Mesodermal cell (in vitro differentiated cells): Measurements from ENCODE around the gene SH3BP5L.
"Not testable (repeated sequence)": the region's sequence is repeated elsewhere in the genome, so short reads cannot be mapped to it uniquely, and the experiment has no call there.

Experiments used
- H3K27ac ChIP-seq: 2 replicates; pipeline ENCODE4 v1.7.0; 2013; ENCODE audit warnings: mild to moderate bottlenecking, low read depth, low read length, moderate library complexity; ENCODE audit not compliant: severe bottlenecking
- H3K36me3 ChIP-seq: 2 replicates; pipeline ENCODE4 v1.7.1; 2013; ENCODE audit warnings: mild to moderate bottlenecking, low read length, moderate library complexity; ENCODE audit not compliant: control insufficient read depth, insufficient read depth
- H3K4me1 ChIP-seq: one replicate; pipeline ENCODE4 v1.7.1; 2013; ENCODE audit warnings: mild to moderate bottlenecking, low read length; ENCODE audit not compliant: insufficient read depth, control insufficient read depth, poor library complexity, severe bottlenecking
- H3K4me3 ChIP-seq: 2 replicates; pipeline ENCODE4 v1.7.0; 2013; ENCODE audit warnings: low read length, control low read depth, mild to moderate bottlenecking; ENCODE audit not compliant: insufficient read depth, poor library complexity, severe bottlenecking; ENCODE audit errors: extremely low read depth
- H3K9me3 ChIP-seq: 2 replicates; pipeline ENCODE4 v1.7.1; 2013; ENCODE audit warnings: mild to moderate bottlenecking, low read length, moderate library complexity; ENCODE audit not compliant: control insufficient read depth
- WGBS, 2 experiments: methylation state at CpG; one replicate each; pipeline ENCODE4 v1.1.5; 2013; ENCODE audit warnings: missing lambda C conversion rate in 2 of 2; ENCODE audit not compliant: insufficient coverage in 2 of 2; 5-methylcytosine and 5-hydroxymethylcytosine counted together

The SH3BP5L gene

DNA sequence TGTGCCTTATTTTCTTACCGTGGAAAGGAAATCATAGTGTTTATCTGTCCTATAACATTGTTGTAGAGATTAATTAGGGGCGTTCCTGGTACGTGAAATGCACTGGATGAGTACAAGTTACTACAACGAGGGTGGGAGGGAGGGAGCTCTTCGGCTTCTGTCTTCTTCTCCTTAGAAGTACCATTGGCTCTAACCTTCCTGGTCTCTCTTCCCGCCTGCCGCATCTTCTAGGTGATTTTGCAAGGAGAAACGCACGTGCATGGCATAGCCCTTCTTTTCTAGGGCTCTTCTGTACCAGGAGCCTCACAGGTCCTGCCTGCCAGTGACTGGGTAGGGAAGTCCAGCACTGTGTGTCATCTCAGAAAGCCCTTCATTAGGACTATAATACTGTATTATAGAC lies 16.8 kb downstream of the SH3BP5L start:
- no peaks in the 10 kb centered on the region for H3K9me3 ChIP-seq
- peaks cover 29% of the 10 kb centered on the region for H3K36me3 ChIP-seq
- 79 to 95% methylated on average over 5 to 6 of the region's 9 CpGs for WGBS, 2 experiments
- H3K4me1 ChIP-seq = no peaks in the 10 kb centered on the region
- H3K4me3 ChIP-seq = no peak overlapping the region
- H3K27ac ChIP-seq = no peak overlapping the region

DNA sequence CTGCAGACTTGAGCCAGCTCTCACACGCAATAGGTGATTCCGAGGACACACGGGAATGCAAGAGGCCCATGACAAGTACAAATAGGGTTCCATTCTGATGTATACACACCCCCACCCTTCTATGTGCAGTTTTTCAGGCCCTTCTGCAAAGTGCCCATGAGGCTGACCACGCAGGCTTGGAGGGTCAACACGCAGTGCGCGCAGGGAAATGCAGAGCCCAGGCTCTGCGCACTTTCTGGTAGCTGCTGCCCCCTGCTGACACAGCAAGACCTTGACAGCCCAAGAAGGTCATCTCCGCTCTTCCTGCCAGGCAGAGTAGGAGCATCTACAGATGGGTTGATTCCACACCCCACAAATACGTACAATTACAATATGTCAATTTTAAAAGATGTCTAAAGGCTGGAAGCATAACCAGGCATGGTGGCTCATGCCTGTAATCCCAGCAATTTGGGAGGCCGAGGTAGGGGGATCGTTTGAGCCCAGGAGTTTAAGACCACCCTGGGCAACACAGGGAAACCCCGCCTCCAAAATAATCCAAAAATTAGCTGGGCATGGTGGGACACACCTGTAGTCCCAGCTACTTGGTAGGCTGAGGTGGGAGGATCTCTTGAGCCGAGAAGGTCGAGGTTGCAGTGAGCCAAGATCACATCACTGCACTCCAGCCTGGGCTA lies 18.5 kb downstream of the SH3BP5L start:
- Histone ChIP-seq H3K4me1 (no peaks in the 10 kb centered on the region), H3K36me3 (peaks cover 17% of the 10 kb centered on the region), H3K9me3 (peaks cover 2% of the 10 kb centered on the region), H3K4me3 (no peak overlapping the region), H3K27ac (no peak overlapping the region)
- 52 to 59% methylated on average over 11 to 13 of the region's 15 CpGs for WGBS, 2 experiments

DNA sequence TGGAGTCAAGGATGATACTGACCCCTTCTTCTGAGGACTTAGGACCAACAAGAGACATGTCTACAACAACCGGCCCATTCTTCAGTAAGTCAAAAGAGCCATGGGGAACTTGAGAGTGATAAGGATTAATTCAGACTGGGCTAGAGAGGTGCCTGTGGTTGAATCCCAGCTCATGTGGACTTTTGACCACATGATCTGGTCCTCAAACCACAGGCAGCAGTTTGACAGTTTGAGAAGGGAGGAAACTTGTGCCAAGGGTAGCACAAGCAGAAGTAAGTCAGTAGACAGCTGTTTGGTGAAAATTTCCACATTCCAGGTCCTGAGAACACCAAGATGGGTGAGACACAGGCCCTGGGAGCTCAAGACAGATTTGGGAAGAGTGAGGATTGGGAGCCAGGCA lies 19.8 kb downstream of the SH3BP5L start:
- no peak overlapping the region for H3K4me3 ChIP-seq
- peaks cover 3% of the 10 kb centered on the region for H3K9me3 ChIP-seq
- peaks cover 6% of the 10 kb centered on the region for H3K36me3 ChIP-seq
- H3K4me1 ChIP-seq = no peaks in the 10 kb centered on the region
- H3K27ac ChIP-seq = no peak overlapping the region
- WGBS, 2 experiments = no CpG with 5 or more reads among the region's 1 CpG

- peaks cover 3% of the 10 kb centered on the region for H3K9me3 ChIP-seq
- 79 to 88% methylated on average over 7 to 10 of the region's 10 CpGs for WGBS, 2 experiments
- no peaks in the 10 kb centered on the region for H3K4me1 ChIP-seq
- H3K27ac ChIP-seq = no peak overlapping the region
- no peaks in the 10 kb centered on the region for H3K36me3 ChIP-seq
- no peak overlapping the region for H3K4me3 ChIP-seq
These were observed 20.7 kb downstream of the SH3BP5L start for GRCh38 chr1:248804771-248805681.

GRCh38 chr1:248803501-248803900 lies 22.2 kb downstream of the SH3BP5L start:
- H3K27ac ChIP-seq, H3K4me3 ChIP-seq, H3K9me3 ChIP-seq, H3K36me3 ChIP-seq, H3K4me1 ChIP-seq: not testable (repeated sequence)
- 84 to 87% methylated on average over 15 of the region's 15 CpGs for WGBS, 2 experiments

DNA sequence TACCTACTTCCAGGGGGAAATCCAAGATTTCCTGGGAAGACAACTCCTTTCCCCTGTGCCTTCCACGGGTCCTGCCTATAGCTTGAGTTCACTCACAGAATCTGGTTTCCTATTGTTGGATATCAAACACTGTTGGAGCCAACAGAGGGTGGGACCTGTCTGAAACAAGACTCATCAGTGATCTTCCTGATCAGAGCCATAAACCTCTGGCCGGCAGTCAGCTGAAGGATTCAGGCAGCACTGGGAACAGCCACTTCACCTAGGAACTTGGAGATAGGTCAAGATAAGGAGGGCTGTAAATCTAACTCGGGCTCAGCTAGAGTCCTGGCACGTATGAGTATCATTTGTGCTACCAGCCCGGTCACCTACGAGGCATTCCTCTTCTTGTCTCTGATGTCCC lies 23.3 kb downstream of the SH3BP5L start:
- Histone ChIP-seq H3K4me1 (no peaks in the 10 kb centered on the region), H3K36me3 (no peaks in the 10 kb centered on the region), H3K9me3 (peaks cover 3% of the 10 kb centered on the region), H3K4me3 (no peak overlapping the region), H3K27ac (no peak overlapping the region)
- WGBS, 2 experiments = 76 to 82% methylated on average over 4 to 5 of the region's 6 CpGs

GRCh38 chr1:248800459-248800858 lies 25.3 kb downstream of the SH3BP5L start:
- WGBS, 2 experiments = no CpG with 5 or more reads among the region's 3 CpGs
- Histone ChIP-seq H3K4me3 (no peak overlapping the region), H3K36me3 (no peaks in the 10 kb centered on the region), H3K4me1 (no peaks in the 10 kb centered on the region), H3K9me3 (peaks cover 6% of the 10 kb centered on the region), H3K27ac (no peak overlapping the region)

GRCh38 chr1:248798791-248799190 lies 26.9 kb downstream of the SH3BP5L start:
- H3K9me3 ChIP-seq = peaks cover 14% of the 10 kb centered on the region

GRCh38 chr1:248794663-248795062 lies 31.1 kb downstream of the SH3BP5L start:
- 56 to 83% methylated on average over 1 to 3 of the region's 5 CpGs for WGBS, 2 experiments
- not testable (repeated sequence) for H3K27ac ChIP-seq, H3K4me3 ChIP-seq, H3K36me3 ChIP-seq, H3K4me1 ChIP-seq
- H3K9me3 ChIP-seq = peaks cover 27% of the 10 kb centered on the region

More at GRCh38 chr1:248798791-248799190, 26.9 kb downstream of the SH3BP5L start:
- Histone ChIP-seq H3K27ac (no peak overlapping the region), H3K4me3 (no peak overlapping the region), H3K4me1 (no peaks in the 10 kb centered on the region), H3K36me3 (no peaks in the 10 kb centered on the region)
- no CpG with 5 or more reads among the region's 3 CpGs for WGBS, 2 experiments

DNA sequence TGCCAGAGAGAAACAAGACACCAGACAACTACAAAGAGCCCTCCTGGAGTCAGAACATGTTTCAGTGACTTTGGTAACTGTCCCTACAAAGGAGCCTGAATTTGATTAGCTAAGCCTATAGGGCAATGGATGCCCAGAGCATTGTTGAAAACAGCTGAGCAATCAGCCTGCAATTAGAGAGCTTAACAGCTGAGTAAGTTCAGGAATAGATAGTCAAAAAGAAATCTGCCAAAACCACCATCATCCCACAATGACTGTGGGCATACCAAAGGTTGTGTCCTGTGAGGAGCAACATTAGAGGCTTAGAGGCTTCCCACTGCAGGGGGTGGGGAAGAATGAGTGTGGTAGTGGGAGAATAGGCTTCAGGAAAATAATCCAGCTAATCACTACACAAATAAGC lies 32.1 kb downstream of the SH3BP5L start:
- no peaks in the 10 kb centered on the region for H3K36me3 ChIP-seq
- peaks cover 37% of the 10 kb centered on the region for H3K9me3 ChIP-seq

GRCh38 chr1:248792342-248792741 lies 33.4 kb downstream of the SH3BP5L start:
- Histone ChIP-seq H3K4me1 (no peaks in the 10 kb centered on the region), H3K9me3 (peaks cover 42% of the 10 kb centered on the region), H3K4me3 (no peak overlapping the region), H3K27ac (no peak overlapping the region), H3K36me3 (no peaks in the 10 kb centered on the region)
- 74 to 80% methylated on average over 4 to 5 of the region's 5 CpGs for WGBS, 2 experiments

More for the DNA sequence above, 32.1 kb downstream of the SH3BP5L start:
- Histone ChIP-seq H3K4me3 (no peak overlapping the region), H3K27ac (no peak overlapping the region), H3K4me1 (no peaks in the 10 kb centered on the region)
